ENCODE data around the gene BRD3. TPM values are rescaled to one million over a fixed set of nuclear protein-coding genes. Genes with fewer than 3 reads are reported as not detected.

Gene BRD3
- polyA plus RNA-seq, 1 donor from 2014 or later, result 35.7 TPM

- Mint-ChIP-seq H3K27ac (no peak overlapping the region), H3K9me3 (peaks cover 0 to 9% (median 5%) of the 10 kb centered on the region in 3 donors), H3K27me3 (no peaks in the 10 kb centered on the region), H3K4me3 (no peak overlapping the region), H3K4me1 (no peaks in the 10 kb centered on the region), H3K36me3 (peaks cover 6% of the 10 kb centered on the region)
Measured at GRCh38 chr9:134040781-134041648, 26.8 kb downstream of the BRD3 start.

- H3K36me3 Mint-ChIP-seq, result peaks cover 6% of the 10 kb centered on the region
- H3K4me3 Mint-ChIP-seq, result peak overlapping the region in 1 of 4 donors; percentile 39
Measured at GRCh38 chr9:134040176-134040565, 27.7 kb downstream of the BRD3 start.

GRCh38 chr9:134039386-134040175 lies 28.2 kb downstream of the BRD3 start:
- H3K27ac Mint-ChIP-seq, result no peak overlapping the region
- peaks cover 0 to 9% (median 5%) of the 10 kb centered on the region in 3 donors for H3K9me3 Mint-ChIP-seq
- peaks cover 6% of the 10 kb centered on the region for H3K36me3 Mint-ChIP-seq
- peak overlapping the region in 1 of 4 donors; percentile 57 for H3K4me3 Mint-ChIP-seq
- no peaks in the 10 kb centered on the region for H3K4me1 Mint-ChIP-seq
- H3K27me3 Mint-ChIP-seq, result no peaks in the 10 kb centered on the region

More at GRCh38 chr9:134040176-134040565, 27.7 kb downstream of the BRD3 start:
- H3K27me3 Mint-ChIP-seq, result no peaks in the 10 kb centered on the region
- peaks cover 0 to 9% (median 5%) of the 10 kb centered on the region in 3 donors for H3K9me3 Mint-ChIP-seq
- no peak overlapping the region for H3K27ac Mint-ChIP-seq
- H3K4me1 Mint-ChIP-seq, result no peaks in the 10 kb centered on the region

DNA sequence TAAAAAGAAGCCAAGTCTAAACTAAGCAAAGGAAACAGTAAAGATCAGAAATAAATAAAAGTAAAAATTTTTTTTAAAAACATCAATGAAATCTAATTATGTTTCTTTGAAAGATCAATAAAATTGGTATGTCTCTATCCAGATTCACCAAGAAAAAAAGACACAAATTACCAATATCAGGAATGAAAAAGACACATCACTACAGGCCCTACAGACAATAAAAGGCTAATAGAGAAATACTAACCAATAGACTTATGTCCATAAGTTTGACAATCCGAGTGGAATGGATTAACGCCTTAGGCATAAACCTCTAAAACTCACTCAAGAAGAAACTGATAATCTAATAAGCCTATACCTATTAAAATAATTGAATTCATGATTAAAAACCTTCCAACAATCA lies 30.2 kb downstream of the BRD3 start:
- H3K4me1 Mint-ChIP-seq, result no peaks in the 10 kb centered on the region
- H3K27me3 Mint-ChIP-seq, result no peaks in the 10 kb centered on the region
- H3K9me3 Mint-ChIP-seq, result peaks cover 0 to 9% (median 5%) of the 10 kb centered on the region in 3 donors
- peaks cover 9% of the 10 kb centered on the region for H3K36me3 Mint-ChIP-seq
- no peak overlapping the region for H3K27ac Mint-ChIP-seq
- H3K4me3 Mint-ChIP-seq, result no peak overlapping the region

DNA sequence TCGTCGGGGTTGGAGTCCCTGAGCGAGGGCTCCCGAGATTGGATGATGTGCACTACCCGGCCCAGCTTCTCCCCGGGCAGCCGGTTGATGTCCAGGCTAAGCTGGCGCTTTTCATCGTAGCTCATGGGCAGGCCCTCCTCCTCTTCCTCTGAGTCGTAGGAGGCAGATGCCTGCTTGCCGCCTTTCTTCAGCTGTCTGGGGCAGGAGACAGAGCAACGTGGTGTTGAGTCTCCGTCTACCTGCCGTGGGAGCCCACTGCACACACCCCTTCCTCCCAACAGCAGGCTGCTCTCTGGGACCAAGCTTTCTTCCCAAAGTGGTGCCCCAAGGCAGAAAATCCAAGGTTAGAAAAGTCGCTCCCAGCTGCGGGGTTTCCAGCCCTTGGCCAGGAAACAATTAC lies 31.7 kb downstream of the BRD3 start:
- Mint-ChIP-seq H3K36me3 (peaks cover 9% of the 10 kb centered on the region), H3K9me3 (peaks cover 0 to 9% (median 5%) of the 10 kb centered on the region in 3 donors), H3K4me3 (no peak overlapping the region), H3K27ac (peak overlapping the region in 1 of 3 donors; percentile 57), H3K4me1 (no peaks in the 10 kb centered on the region), H3K27me3 (no peaks in the 10 kb centered on the region)

GRCh38 chr9:134035041-134036039 lies 32.5 kb downstream of the BRD3 start:
- Mint-ChIP-seq H3K4me3 (no peak overlapping the region), H3K27ac (no peak overlapping the region), H3K4me1 (no peaks in the 10 kb centered on the region), H3K9me3 (peaks cover 0 to 9% (median 5%) of the 10 kb centered on the region in 3 donors), H3K36me3 (peaks cover 9% of the 10 kb centered on the region), H3K27me3 (no peaks in the 10 kb centered on the region)

- Mint-ChIP-seq H3K4me1 (no peaks in the 10 kb centered on the region), H3K36me3 (peaks cover 9% of the 10 kb centered on the region), H3K4me3 (no peak overlapping the region), H3K9me3 (peaks cover 0 to 7% (median 5%) of the 10 kb centered on the region in 3 donors), H3K27ac (no peak overlapping the region), H3K27me3 (no peaks in the 10 kb centered on the region)
Measured at GRCh38 chr9:134034215-134035040, 33.4 kb downstream of the BRD3 start.

DNA sequence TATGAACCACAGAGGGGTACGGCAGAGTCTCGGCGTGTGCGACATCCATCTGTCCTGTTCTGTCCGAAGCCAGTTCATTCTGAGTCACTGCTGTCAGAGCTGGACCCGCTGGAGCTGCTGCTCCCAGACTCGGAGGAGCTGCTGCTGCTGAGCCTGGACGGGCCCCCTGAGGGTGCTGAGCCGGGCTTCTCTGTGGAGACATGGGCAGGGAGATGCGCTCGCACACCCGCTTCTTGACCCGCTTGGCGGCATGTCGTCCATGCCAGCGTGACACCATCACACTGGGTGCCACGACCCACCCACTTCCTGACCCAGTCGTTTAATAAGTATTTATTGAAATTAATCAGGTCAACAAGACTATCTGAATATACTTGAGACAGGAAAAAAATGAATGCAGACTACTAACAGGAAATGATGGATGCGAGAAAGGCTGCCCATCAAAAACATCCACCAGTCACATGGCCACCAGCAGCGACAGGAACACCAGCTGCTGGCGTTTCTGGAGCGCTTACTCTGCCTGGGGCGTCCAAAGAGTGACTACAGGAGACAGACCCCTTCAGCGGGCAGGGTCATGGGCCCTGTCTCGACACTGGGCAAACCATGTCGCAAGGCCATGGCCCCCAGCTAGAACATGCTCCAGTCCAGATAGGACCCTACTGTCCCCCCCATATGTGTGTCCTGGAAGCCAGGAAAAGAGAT lies 34.2 kb downstream of the BRD3 start:
- no peak overlapping the region for H3K4me3 Mint-ChIP-seq
- no peaks in the 10 kb centered on the region for H3K9me3 Mint-ChIP-seq
- H3K36me3 Mint-ChIP-seq, result peaks cover 4% of the 10 kb centered on the region
- no peaks in the 10 kb centered on the region for H3K27me3 Mint-ChIP-seq
- H3K27ac Mint-ChIP-seq, result peak overlapping the region in 2 of 3 donors; percentile 18 to 71
- H3K4me1 Mint-ChIP-seq, result no peaks in the 10 kb centered on the region

- H3K36me3 Mint-ChIP-seq, result peaks cover 4% of the 10 kb centered on the region
- H3K4me3 Mint-ChIP-seq, result no peak overlapping the region
- no peaks in the 10 kb centered on the region for H3K9me3 Mint-ChIP-seq
- no peaks in the 10 kb centered on the region for H3K4me1 Mint-ChIP-seq
- H3K27ac Mint-ChIP-seq, result no peak overlapping the region
- H3K27me3 Mint-ChIP-seq, result no peaks in the 10 kb centered on the region
Measured at GRCh38 chr9:134032456-134033222, 35.2 kb downstream of the BRD3 start.

- peaks cover 0 to 4% (median 0%) of the 10 kb centered on the region in 3 donors for H3K4me1 Mint-ChIP-seq
- no peaks in the 10 kb centered on the region for H3K27me3 Mint-ChIP-seq
- H3K27ac Mint-ChIP-seq, result no peak overlapping the region
- H3K4me3 Mint-ChIP-seq, result no peak overlapping the region
- no peaks in the 10 kb centered on the region for H3K9me3 Mint-ChIP-seq
- H3K36me3 Mint-ChIP-seq, result peaks cover 4% of the 10 kb centered on the region
Measured at GRCh38 chr9:134031783-134032182, 36.0 kb downstream of the BRD3 start.

- Mint-ChIP-seq H3K9me3 (no peaks in the 10 kb centered on the region), H3K27ac (no peak overlapping the region), H3K27me3 (no peaks in the 10 kb centered on the region)
Measured at GRCh38 chr9:134030821-134031470, 36.9 kb downstream of the BRD3 start.

More at GRCh38 chr9:134030821-134031470, 36.9 kb downstream of the BRD3 start:
- Mint-ChIP-seq H3K36me3 (peaks cover 4% of the 10 kb centered on the region), H3K4me3 (peak overlapping the region in 1 of 4 donors; percentile 61), H3K4me1 (peaks cover 1 to 5% (median 4%) of the 10 kb centered on the region in 3 donors)

Measured in IgD-negative memory B cell (primary cell).